ENCODE results near the gene CYTH4. TPM values are rescaled to one million over a fixed set of nuclear protein-coding genes. Genes with fewer than 3 reads are reported as not detected.
A peak's percentile ranks its signal among the peaks of the same experiment; 100 is the strongest.

Gene CYTH4
- total RNA-seq, 1 experiment from 2014 or later: 1.2 TPM

DNA sequence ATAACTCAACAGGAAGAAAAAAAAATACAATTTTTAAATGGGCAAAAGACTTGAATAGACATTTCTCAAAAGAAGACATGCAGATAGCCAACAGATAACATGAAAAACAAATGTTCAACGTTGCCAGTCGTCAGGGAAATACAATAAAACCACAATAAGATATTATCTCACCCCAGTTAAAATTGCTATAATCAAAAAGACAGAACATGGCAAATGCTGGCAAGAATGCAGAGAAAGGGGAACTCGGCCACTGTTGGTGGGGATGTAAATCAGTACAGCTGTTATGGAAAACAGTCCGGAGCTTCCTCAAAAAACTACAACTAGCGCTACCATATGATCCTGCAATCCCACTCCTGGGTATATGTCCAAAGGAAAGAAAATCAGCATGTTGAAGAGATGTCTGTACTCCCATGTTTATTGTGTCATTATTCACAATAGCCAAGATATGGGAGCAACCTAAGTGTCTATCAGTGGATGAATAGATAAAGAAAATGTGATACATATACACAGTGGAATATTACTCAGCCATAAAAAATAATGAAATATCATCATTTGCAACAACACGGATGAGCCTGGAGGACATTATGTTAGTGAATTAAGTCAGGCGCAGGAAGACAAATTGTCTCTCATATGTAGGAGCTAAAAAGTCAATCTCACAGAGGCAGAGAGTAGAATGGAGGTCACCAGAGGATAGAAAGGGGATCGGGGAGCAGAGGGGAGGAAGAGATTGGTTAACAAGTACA is 12.2 kb upstream of the CYTH4 start:
- peak; percentile 48 for DNase-seq (ENCODE audit: low read depth)

DNA sequence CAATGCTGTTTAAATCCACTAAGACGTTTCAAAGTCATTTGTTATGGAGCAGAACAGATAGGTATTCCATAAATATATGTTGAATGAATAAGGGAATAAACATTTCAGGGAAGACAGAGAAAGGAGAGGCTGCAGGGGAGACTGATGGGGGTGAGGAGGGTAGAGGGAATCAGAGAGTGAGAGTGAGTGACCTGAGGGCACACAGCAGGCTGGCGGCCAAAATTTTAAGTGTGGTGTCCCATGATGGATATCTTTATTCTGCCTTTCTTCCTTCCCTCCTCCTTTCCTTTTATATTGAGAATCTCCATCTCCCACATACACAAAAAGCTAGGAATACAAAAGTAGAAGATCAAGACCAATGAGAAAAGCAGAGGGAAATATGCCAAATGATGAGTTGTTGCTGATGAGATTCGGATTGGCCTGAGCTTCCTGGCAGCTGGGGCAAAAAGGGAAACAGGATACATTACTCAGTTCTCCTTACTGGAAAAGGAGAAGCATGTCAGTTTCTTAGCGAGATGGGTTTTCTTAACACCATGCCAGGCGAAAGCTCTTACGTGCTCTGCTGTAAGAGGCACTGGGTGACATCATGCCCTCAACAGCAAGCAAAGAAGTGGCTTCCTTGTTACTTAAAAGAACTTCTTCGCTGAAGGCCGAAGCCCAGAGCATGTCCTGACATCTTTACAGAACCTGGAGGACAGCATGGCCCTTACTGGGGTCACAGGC is 11.2 kb upstream of the CYTH4 start:
- DNase-seq (ENCODE audit: low read depth): peak; percentile 45

DNA sequence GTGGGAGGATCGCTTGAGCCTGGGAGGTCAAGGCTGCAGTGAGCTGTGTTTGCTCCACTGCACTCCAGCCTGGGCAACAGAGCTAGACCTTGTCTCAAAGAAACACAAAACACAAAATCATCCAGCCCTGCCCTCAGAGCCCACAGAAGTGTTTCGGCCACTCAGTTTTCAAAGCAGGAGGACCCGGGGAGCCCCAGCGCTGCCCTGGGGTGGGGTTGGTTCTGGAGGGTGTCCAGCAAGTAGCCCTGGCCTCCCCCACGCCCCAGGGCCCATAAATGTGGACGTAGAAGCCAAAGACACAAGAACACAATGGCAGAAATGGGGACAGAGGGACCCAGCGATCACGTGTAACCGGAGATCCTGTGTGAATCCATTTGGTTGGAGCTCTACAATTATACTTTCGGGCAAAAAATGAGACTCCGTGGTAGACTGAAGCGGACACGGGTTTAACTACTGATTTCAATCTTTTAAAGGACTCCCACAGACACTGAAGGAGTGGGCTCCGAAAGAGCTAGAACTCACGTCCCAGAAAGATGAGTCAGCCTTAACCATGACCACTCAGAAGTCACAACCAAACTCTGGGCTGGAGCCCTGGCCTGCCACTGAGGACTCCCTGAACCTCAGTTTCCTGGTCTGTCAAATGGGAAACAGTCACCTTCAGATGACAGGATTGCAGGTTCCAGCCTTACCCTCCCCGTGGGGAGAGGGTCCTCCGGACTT is 9.0 kb upstream of the CYTH4 start:
- peak; percentile 90 for DNase-seq (ENCODE audit: low read depth)

DNA sequence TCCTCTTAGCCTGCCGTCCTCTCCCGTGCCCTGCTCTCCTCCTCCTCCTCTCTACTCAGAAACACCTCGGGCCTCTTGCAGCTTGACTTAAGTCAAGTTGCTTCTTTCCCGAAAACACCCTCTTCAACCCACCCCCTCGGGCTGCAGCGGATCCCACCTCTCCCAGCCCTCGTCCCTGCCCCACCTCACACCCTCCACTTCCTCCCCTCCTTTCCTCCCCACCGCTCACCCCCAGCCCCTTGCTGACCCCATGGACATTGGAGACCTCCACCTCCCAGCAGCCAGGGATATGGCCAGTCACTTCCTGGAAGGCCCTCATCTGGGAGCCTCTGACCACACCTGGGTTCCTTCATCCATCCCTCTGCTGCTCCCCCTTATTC is 8.5 kb upstream of the CYTH4 start:
- no peak for DNase-seq (ENCODE audit: low read depth)

DNA sequence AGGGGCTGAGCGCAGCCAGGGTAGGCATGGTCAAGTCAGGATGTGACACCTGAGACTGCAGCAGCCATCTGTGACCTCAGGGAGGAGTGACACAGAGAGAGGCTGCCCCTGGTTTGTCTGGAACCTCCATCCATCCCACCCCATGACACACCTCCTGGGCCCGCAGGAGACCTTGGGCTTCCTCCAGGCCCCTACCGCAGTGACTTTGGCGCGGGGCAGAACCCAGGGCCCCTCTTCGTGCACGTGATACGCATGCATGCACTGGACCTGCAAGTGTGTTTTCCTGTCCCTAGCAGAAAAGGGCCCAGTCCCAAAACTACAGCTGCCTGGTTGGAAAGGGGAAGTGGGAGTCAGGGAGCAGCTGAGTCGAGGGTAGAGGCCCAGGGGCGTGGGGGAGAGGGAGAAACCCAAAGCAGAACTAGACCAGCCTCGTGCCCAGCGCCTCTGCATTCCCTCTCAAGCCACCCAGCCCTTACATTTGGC is 7.9 kb upstream of the CYTH4 start:
- DNase-seq (ENCODE audit: low read depth): no peak

DNA sequence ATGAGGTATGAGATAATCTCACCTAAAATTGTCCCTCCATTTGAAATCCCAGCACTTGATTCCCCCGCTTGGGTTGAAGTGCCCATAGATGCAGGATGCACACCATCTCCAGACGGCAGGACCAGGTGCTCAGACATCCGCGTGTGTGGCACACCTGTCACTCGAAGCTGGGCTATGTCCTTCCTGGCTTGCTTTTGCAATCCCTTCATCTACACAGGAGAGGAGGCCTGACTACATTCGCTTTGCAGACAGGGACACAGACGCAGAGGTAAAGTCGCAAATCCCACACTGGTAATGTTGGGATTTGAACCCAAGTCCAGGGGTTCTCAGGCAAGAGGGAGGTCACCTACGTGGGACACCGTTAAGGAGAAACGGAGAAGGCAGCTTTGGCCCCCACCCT is 7.2 kb upstream of the CYTH4 start:
- no peak for DNase-seq (ENCODE audit: low read depth)

DNA sequence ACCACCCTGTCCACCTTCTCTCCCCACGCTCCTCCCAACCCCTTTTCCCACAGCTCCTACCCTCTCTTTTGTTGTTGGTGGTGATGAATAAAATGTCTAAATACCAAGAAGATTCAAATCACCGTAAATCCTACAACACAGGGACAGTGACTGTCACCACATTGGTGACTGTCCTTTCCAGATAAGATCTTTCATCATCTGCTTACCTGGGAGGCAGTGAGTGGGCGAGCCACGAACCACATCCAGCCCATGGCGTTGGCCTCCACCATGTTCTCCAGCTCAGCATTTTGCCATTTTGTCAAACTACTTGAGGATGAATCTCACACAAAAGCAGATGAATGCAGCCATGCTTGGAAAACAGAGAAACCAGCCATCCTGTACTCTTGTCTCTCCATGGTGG is 6.7 kb upstream of the CYTH4 start:
- DNase-seq (ENCODE audit: low read depth): no peak

DNA sequence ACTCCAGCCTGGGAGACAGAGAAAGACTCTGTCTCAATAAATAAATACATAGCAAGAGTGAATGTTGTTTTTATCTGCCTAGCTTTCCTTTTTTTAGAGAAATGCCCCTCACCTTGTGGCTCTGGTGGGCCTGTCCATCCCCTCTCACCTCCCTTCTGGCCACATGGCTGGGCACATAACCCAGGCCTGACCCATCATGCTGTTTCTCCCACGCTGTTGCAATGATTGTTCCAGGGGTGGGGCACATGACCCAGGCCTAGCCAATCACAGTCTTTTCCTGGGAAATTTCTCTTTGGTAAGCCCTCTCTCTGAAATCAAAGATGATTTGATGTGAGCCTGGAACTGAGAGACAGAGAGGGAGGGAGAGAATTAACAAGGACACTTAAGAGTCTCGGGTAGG is 5.5 kb upstream of the CYTH4 start:
- DNase-seq (ENCODE audit: low read depth): no peak

DNA sequence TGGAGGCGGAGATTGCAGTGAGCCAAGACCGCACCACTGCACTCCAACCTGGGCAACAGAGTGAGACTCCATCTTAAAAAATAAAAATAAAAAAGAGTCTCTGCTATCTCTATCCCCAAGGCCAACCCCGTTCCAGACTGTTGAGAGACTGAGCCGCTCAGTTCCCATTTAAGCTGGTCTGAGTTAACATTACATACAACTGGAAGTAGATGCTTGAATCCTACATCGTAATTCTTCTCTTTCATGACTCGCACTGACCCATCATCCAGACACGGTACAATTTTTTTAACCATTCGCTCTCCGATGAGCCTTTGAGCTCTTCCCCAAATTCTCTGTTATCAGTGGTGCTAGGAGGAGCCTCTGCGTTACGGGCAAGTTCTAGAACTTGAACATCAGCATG is 4.9 kb upstream of the CYTH4 start:
- DNase-seq (ENCODE audit: low read depth): no peak

DNA sequence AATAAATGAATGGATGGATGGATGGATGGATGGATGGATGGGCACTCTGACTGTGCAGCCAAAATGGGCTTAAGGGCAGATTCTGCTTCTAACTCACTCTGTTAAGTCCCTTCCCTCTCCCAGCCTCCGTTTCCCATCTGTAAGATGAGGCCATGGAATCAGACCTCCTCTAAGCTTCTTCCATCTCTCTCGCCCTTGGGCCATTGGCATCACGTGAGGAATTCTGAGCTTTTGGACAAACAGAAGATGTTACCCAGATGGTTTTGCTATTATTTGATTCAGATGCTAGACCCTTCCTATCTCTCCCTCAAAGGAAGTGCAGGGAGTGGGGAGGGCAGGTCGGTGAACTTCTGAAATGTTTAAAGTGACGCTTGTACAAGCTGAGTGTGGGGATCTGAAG is 4.0 kb upstream of the CYTH4 start:
- DNase-seq (ENCODE audit: low read depth): peak; percentile 66

DNA sequence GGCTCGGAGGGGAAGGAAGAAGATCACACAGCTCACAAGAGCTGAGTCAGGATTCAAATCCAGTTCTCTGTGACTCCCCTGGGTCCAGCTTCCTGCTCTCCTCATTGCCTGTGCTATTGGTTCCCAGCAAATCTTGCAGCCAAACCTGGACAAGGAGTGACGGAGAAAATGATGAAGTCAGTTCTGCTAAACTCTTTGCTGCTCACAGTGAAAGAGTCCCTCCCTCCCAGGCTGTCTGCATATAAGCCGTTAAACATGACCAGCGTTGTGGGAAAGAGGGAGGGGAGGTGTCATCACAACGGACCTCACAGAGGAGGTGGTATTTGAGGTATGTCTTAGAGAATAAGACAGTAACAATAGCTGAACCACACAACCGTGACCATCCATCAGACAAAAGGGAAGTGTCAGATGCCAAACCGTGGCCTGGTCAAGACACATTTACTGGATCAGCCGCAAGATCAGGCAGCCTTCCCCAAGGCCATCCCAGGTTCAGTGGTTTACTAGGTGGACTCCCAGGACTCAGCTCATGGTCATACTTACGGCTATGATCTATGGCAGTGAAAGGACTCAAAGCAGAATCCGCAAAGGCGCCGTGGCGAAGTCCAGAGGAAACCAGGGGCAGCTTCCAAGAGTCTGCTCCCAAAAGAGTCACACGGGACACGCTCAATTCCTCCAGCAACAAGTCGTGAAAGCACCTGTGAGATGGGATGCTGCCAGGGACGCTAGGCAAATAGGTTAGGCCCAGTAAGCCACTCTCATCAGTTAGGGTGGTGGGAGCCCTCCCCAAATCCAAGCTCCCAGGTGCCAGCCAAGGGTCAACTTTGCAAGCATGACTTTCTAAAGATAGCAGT is 2.8 kb upstream of the CYTH4 start:
- DNase-seq (ENCODE audit: low read depth): peak; percentile 46

DNA sequence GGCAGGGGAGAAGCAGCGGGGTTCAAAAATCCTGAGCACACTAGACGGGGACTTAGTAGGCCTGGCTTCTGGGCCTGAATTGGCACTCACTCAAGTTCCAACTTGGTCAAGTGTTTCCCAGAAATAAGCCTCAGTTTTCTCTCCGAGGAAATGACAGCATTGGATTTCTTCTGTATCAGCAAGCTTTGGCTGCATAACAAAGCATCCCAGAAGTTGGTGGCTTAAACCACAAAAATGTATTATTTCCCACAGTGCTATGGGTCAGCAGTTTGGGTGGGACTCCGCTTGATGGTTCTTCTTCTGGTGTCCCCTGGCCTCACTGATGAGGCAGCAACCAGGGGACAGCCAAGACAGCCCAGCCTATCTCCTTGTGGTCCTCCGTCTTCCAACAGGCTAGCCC is 1.6 kb upstream of the CYTH4 start:
- no peak for DNase-seq (ENCODE audit: low read depth)

DNA sequence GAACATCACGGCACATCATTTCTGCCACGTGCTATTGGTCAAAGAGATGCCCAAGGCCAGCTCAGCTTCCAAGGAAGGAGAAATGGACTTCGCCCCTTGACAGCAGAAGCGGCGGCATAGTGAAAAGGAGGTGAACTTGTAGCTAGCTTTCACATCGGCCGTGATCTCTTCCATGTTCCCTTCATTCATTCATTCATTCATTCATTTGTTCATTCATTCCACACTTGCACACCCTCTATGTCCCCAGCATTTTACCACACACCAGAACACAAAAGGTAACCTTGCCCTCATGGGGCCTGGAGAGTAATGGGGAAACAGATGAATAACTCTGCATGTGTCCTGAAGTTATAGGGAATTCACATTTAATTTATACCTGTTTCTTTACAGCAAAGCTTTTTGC is 1.1 kb upstream of the CYTH4 start:
- no peak for DNase-seq (ENCODE audit: low read depth)

DNA sequence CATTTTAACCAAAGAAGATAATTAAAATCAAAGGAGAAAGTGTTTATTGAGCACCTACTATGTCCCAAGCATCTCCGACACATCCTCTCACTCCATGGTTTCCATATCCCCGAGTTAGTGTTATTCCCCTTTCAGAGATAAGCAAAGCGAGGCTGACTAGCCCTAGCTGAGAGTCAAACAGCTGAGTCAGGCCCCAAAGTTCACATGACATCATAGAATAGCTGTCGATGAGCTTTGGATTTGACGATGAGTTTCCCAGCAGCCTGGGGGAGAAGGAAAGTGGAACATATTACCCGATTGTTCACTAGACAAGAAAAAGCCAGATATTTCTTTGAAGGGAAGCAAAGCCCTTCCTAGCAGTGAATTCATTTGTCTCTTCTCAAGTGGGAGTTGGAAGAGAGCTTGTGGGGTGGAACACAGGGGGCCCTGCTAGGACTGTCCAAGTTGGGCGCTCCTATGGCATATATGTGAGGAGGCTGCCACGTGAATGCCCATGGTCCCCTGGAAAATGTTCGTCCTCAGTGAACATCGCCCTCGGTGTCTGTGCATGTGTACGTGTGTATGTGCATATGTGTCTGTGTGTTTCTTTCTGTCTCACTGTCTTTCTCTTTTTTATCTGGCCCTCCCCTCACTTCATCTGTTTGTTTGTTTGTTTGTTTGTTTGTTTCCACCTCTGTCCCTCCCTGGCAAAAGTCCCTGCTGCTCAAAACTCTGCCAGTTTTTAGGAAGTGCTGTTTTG is 493 bp upstream of the CYTH4 start:
- no peak for DNase-seq (ENCODE audit: low read depth)

DNA sequence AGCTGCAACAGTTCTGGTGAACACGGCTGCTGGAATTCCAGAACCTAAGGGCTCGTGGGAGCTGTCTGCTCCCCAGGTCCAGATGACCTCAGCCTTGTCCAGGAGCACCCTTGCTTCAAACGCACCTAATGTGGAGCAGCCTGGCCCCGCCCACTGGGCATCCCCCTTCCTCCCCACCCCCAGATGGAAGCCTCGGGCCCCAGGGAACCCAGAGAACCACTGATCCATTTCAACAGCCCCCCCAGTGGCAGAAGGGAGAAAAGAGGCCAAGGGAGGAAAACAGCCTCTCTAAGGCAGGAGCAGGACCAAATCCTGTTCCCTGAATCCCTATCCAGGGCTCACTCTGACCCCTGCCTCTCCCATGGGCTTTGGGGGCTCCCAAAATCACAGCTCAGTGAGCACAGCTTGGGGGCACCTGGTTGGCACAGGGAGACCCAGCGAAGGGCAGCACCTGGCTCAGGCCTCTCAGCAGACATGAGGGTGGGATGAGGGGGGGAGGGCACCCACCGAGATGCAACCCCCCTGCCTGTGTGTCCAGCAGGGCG is 1.2 kb downstream of the CYTH4 start:
- DNase-seq (ENCODE audit: low read depth): no peak

DNA sequence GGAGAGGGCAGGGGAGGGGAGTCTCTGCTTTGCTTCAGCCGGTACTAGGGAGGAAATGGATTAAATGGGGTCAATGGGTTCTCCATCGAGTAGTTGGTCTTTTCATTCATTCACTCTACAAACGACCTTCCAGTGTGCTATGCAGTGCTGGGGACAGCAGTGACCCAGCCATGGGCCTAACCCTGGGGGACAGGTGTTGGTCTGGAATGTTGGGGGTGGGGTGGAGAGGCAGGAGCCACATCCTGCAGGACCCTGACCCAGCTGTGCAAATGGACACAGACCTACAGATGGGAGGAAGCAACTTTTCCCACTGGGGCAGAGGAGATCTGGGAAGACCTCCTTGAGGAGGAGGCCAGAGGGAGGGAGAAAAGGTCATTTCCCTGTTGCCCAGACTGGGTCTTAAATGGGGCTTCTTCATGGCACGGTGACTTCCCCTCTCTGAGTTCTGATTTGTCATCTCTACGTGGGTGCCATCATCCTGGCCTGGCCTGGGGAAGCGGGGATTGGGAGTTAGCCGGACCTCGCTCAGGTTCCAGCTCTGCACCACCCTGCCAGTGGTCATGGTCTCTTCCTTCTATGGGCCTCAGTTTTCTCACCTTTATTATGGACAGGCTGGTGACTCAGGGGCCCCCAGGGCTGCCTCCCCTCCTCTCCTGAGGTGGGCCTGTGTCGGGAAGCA is 2.0 kb downstream of the CYTH4 start:
- no peak for DNase-seq (ENCODE audit: low read depth)

DNA sequence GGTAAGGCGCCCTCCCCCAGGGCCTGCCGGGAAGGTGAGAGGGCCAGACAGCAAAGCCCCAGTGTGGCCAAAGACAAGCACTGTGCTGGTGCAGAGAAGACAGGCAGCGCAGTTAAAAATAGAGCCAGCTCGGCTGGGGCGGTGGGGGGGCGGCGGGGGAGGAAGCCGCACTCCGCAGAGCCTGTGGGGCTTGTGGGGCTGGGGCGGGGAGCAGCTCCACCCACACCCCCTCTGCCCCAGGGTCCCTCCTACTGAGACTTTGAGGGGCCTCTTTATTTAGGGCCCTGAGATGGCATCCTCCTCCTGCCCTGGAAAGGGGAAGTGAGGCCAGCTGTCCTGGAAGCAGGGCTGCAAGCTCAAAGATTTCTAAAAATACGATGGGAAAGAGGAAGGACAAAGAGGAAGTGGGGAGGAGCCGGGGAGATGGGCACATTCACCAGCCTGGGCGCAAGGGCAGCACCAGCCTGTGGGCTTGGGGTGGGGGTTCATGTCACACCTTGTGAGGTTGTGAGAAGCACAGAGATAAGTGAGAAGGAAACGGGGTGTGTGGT is 2.6 kb downstream of the CYTH4 start:
- DNase-seq (ENCODE audit: low read depth): no peak

DNA sequence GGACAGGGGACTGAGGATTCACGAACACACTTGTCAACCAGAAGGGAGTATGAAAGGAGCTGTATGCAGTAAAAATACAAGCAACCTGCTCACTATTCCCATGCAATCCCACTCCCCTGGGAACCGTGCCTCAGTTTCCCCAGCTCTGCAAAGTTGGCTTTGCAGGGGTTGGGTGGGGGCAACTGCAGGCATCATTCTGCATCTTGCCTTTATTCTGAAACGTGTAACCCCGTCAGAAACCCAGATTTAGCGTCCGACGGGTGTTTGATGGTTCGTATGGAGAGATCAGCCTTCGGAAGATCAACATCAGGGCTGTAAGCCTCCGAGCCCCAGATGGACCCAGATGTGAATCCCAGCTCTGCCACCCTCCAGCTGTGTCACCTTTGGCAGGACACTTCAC is 3.6 kb downstream of the CYTH4 start:
- no peak for DNase-seq (ENCODE audit: low read depth)

DNA sequence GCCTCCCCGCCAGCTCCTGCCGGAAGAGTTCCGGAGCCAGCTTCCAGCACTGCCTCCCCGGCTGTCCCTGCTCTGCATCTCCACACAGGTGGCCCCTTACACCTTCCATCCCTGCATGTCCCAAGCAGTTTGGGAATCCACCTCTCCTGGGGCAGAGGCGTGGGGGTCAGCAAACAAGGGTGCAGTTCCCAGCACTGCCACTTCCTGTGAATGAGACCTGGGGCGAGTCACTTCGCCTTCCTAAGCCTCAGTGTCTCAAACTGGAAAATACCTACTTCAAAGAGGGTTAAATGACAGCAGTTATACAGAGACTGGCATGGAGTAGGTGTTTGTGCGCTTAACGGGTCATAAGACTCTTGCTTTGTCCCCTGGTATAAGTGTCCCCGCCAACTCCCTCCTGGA is 5.2 kb downstream of the CYTH4 start:
- DNase-seq (ENCODE audit: low read depth): no peak

DNA sequence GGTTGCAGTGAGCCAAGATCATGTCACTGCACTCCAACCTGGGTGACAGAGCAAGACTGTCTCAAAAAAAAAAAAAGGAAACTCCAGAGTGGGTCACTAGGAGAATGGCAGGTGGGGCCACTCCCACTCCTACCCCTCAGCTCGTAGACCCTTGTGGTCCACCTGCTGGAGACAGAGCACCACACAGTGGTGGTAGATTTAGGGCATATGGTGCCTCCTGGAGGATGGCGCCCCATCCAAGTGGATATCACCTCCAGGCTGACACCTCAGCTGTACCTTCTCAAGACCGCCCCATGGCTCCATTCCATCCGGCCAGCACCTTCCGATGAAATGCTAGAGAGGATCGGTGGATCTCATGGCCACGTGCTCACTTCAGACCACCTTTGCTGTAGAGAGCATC is 6.2 kb downstream of the CYTH4 start:
- DNase-seq (ENCODE audit: low read depth): no peak
